HUES64 (cell line): ENCODE data around the gene HEMGN.
"Not testable (repeated sequence)": the region's sequence is repeated elsewhere in the genome, so short reads cannot be mapped to it uniquely, and the experiment has no call there.

Experiments
- H3K27ac ChIP-seq: 2 replicates; pipeline ENCODE4 v1.7.0; 2013; ENCODE audit warnings: low read depth, low read length, inconsistent platforms
- H3K27me3 ChIP-seq: 2 replicates; pipeline ENCODE4 v1.6.1; 2013; ENCODE audit warnings: mild to moderate bottlenecking, low read length; ENCODE audit not compliant: insufficient read depth
- H3K36me3 ChIP-seq: 2 replicates; pipeline ENCODE4 v1.6.1; 2013; ENCODE audit warnings: mild to moderate bottlenecking, low read length; ENCODE audit not compliant: insufficient read depth
- H3K4me1 ChIP-seq: 2 replicates; pipeline ENCODE4 v1.6.1; 2013; ENCODE audit warnings: mild to moderate bottlenecking, low read length, moderate library complexity; ENCODE audit not compliant: insufficient read depth
- H3K4me3 ChIP-seq: 2 replicates; pipeline ENCODE4 v1.5.1; 2013; ENCODE audit warnings: mild to moderate bottlenecking, low read length, moderate library complexity
- H3K9ac ChIP-seq: 2 replicates; pipeline ENCODE4 v1.6.1; 2013; ENCODE audit warnings: mild to moderate bottlenecking, low read depth, low read length
- H3K9me3 ChIP-seq: 2 replicates; pipeline ENCODE4 v1.6.1; 2013; ENCODE audit warnings: low read depth, low read length; ENCODE audit not compliant: insufficient read depth
- WGBS: fragments of 150-250, 120-280 bp; methylation state at CpG from one replicate; pipeline ENCODE4 v1.1.7; 2013; ENCODE audit warnings: missing lambda C conversion rate; 5-methylcytosine and 5-hydroxymethylcytosine counted together

The HEMGN gene

DNA sequence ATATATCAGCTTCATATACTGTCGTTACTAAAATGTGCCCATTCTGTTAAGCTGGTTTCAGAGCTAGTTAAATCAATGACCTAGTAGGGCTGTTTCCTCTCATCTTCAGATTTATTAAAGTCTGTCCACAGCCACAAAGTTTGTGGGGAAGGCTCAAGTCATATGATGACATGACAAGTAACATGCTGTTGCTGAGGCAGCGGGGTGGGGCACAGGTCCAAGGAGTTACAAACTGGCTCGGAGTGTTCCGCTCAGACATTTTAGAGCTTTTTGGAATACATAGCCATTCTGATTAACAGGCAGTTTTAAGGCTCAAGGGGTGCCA, 42.5 kb upstream of the HEMGN start:
- WGBS: 90% methylated on average over 4 of the region's 4 CpGs
- Histone ChIP-seq H3K27ac (no peak overlapping the region), H3K36me3 (0 out of 2 replicates have a peak, but pooled peaks cover 1% of the 10 kb centered on the region), H3K27me3 (peaks cover 83% of the 10 kb centered on the region), H3K4me1 (0 out of 2 replicates have a peak, but pooled peaks cover 3% of the 10 kb centered on the region), H3K9ac (no peak overlapping the region), H3K4me3 (no peak overlapping the region), H3K9me3 (peaks cover 2% of the 10 kb centered on the region; the same call in 1 of the 2 replicates)

DNA sequence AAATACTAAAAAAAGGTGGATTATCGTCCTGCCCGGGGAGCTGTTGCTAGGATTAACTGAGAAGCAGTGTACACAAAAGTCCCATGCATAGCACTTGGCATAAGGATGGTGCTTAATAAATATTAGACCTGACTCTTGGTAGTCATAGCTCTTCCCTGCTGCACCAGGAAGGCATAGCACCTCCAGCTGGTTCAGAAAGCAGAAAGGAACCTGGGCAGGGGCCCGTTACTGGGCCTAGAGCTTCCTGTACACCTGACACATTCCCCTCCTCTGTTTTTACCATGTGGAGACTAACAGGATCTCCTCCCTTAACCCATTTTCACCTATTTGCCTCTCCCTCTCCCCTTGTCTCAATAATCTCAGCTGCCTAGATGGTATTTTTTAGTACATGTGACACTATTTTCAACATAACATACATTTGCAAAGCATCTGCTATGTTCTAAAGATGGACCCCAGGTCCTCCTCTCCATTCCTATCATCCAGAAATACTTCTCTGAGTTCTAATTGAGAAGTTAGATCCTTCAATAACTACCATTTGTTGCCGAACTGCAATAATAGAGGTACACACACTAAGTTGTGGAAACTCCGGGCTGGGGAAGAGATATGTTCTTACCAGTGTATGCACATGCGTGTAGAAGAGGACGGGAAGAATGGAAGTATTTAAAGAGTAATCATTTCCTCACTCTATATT, 42.0 kb upstream of the HEMGN start:
- no peak overlapping the region for H3K4me3 ChIP-seq

DNA sequence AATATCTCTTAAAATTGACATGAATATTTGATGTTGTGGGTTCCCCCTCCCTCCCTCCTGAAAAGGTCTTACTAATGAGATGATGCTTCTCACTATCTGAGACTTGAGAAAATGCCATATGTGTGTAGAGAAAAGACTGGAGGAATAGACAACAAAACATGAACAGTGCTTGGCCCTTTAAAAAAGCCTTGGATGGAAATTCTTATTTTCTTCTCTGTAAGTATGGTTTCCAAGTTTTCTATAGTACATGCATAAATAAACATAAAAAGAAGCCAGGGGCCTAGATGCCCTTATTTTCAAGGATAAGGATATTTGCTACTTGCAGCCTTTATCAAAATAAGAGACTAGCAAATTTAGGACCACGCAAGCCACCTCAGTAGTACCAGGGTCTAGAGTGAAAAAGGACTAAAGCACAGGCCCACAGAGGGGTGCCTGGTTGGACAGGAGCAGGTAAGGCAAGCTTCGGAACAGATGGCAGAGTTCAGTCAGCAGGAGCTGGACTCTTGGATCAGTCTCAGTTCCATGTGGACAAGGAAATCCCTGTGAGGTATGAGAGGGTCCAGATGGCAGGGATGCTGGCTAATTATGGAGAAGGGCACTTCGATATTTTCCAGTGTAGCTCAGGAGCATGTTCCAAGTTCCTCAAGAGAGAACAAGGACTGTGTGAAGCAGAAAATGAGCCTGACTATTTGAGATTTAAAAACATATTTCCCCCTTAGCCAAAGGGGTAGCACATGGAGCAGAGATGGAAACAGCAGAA, 40.6 kb upstream of the HEMGN start:
- Histone ChIP-seq H3K36me3 (no peaks in the 10 kb centered on the region), H3K4me3 (no peak overlapping the region), H3K4me1 (no peaks in the 10 kb centered on the region), H3K27ac (no peak overlapping the region), H3K9me3 (no peaks in the 10 kb centered on the region), H3K27me3 (peaks cover 90% of the 10 kb centered on the region), H3K9ac (no peak overlapping the region)
- WGBS: 81% methylated on average over 3 of the region's 3 CpGs

More for the DNA sequence above, 42.0 kb upstream of the HEMGN start:
- Histone ChIP-seq H3K9me3 (no peaks in the 10 kb centered on the region), H3K9ac (no peak overlapping the region), H3K36me3 (no peaks in the 10 kb centered on the region), H3K4me1 (no peaks in the 10 kb centered on the region), H3K27ac (no peak overlapping the region), H3K27me3 (peaks cover 83% of the 10 kb centered on the region)
- WGBS: 85% methylated on average over 5 of the region's 7 CpGs

DNA sequence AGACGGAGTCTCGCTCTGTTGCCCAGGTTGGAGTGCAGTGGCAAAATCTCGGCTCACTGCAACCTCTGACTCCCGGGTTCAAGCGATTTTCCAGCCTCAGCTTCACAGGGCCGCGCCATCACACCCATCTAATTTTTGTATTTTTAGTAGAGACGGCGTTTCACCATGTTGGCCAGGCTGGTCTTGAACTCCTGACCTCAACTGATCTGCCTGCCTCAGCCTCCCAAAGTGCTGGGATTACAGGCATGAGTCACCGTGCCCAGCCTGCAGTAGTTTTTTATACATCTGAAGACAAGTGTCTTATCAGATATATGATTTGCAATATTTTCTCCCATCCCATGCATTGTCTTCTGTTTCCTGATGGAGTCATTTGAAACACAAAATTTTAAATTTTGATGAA, 38.7 kb upstream of the HEMGN start:
- 92% methylated on average over 10 of the region's 10 CpGs for WGBS

DNA sequence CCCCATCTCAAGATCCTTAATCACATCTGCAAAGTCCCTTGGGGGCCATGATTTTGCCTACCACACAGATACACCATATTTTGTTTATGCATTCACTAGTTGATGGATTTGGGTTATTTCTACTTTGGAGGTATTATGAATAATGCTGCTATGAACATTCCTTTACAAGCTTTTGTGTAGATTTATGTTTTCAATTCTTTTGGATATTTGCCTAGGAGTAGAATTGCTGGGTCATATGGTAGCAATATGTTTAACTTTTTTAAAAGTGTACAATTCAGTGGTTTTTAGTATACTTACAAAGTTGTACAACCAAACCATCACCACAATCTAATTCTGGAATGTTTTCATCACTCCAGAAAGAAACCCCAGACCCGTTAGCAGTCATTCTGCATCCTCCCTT, 37.4 kb upstream of the HEMGN start:
- WGBS: 81% methylated on average over 1 of the region's 1 CpG
- no peaks in the 10 kb centered on the region for H3K9me3 ChIP-seq
- peaks cover 93% of the 10 kb centered on the region for H3K27me3 ChIP-seq

More for the DNA sequence above, 38.7 kb upstream of the HEMGN start:
- H3K9ac ChIP-seq, H3K4me1 ChIP-seq, H3K9me3 ChIP-seq, H3K36me3 ChIP-seq, H3K4me3 ChIP-seq, H3K27ac ChIP-seq: not testable (repeated sequence)
- H3K27me3 ChIP-seq: peaks cover 95% of the 10 kb centered on the region

DNA sequence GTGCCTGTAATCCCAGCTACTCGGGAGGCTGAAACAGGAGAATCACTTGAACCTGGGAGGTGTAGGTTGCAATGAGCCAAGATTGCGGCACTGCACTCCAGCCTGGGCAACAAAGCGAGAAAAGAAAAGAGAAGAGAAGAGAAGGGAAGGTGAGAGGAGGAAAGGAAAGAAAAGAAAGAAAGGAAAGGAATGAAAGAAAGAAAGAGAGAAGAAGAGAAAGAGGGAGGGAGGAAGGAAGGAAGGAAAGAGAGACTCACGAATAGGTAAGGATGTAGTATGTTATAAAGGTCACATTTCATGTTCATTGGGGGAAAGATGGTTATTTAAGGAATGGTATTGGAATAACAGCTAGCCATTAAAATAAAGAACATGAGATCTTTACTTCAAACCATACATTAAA, 34.8 kb upstream of the HEMGN start:
- Histone ChIP-seq H3K27ac (no peak overlapping the region), H3K9ac (no peak overlapping the region), H3K27me3 (peaks cover 89% of the 10 kb centered on the region), H3K9me3 (no peaks in the 10 kb centered on the region), H3K4me1 (no peaks in the 10 kb centered on the region), H3K36me3 (no peaks in the 10 kb centered on the region), H3K4me3 (no peak overlapping the region)
- 89% methylated on average over 4 of the region's 4 CpGs for WGBS

More for the DNA sequence above, 37.4 kb upstream of the HEMGN start:
- Histone ChIP-seq H3K27ac (no peak overlapping the region), H3K4me1 (no peaks in the 10 kb centered on the region), H3K36me3 (no peaks in the 10 kb centered on the region), H3K4me3 (no peak overlapping the region), H3K9ac (no peak overlapping the region)

DNA sequence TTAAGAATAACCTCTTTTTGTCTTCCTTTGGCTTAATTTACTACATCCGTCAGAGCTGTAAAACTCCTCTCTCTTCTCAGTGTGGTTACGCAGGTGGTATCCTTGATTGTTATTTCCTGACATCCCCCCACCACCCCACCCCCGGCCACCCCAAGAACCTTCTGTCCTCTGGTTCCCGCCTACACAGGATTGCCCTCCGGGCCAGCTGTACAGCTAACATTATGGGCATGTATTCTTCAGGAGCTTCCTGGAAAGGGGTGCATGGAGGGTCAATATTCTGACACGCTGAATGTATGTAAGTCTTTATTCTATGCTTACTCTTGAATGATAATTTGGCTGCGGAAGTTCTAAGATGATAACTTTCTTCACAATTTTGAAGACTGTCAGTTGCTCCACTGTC, 32.2 kb upstream of the HEMGN start:
- Histone ChIP-seq H3K4me1 (no peaks in the 10 kb centered on the region), H3K27me3 (peaks cover 79% of the 10 kb centered on the region), H3K9ac (no peak overlapping the region), H3K36me3 (no peaks in the 10 kb centered on the region), H3K4me3 (no peak overlapping the region), H3K9me3 (no peaks in the 10 kb centered on the region), H3K27ac (no peak overlapping the region)
- 89% methylated on average over 6 of the region's 7 CpGs for WGBS

DNA sequence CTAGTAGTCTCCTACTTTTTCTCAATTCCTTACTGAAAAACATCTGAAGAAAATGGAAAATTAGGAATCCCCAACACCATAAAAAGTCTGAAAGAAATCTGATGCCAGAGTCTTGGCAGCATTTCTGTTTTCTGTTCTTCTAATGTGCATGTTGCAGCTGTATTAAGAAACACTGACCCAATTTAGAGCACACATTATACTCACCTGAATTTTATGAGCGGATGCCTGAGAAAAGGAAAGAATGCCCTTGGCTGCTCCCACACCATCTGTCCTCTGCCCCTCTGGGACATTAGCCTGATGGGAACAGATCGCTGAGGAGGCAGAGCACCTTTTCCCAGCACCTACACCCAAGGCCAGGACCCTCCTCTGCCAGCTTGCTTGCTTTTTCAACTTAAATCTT, 31.0 kb upstream of the HEMGN start:
- H3K27me3 ChIP-seq: peaks cover 82% of the 10 kb centered on the region
- no peaks in the 10 kb centered on the region for H3K4me1 ChIP-seq
- 85% methylated on average over 2 of the region's 2 CpGs for WGBS
- H3K4me3 ChIP-seq: no peak overlapping the region
- no peak overlapping the region for H3K27ac ChIP-seq
- no peaks in the 10 kb centered on the region for H3K36me3 ChIP-seq
- no peak overlapping the region for H3K9ac ChIP-seq
- H3K9me3 ChIP-seq: no peaks in the 10 kb centered on the region

DNA sequence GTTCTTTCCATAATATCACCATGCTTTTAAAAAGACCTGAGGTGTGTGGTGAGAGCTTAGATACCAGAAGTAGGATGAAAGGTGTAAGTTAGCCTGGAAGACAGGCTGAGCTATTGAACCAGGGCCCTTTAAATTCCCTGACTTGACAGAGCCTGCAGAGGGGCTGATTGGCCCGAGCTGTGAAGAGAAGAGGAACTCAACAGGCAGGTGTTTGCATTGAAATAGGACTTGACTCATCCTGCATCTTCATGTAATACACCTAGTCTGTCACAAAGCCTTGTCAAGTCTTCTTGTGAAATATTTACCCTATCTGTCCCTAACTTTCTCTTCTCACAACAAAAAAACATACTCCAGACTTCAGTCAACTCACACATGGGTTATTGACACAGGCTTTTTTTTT, 28.5 kb upstream of the HEMGN start:
- H3K4me1 ChIP-seq: no peaks in the 10 kb centered on the region
- no peak overlapping the region for H3K4me3 ChIP-seq
- H3K36me3 ChIP-seq: no peaks in the 10 kb centered on the region
- no peak overlapping the region for H3K9ac ChIP-seq
- peaks cover 76% of the 10 kb centered on the region for H3K27me3 ChIP-seq
- no peaks in the 10 kb centered on the region for H3K9me3 ChIP-seq
- WGBS: 8% methylated on average over 1 of the region's 1 CpG
- H3K27ac ChIP-seq: no peak overlapping the region

DNA sequence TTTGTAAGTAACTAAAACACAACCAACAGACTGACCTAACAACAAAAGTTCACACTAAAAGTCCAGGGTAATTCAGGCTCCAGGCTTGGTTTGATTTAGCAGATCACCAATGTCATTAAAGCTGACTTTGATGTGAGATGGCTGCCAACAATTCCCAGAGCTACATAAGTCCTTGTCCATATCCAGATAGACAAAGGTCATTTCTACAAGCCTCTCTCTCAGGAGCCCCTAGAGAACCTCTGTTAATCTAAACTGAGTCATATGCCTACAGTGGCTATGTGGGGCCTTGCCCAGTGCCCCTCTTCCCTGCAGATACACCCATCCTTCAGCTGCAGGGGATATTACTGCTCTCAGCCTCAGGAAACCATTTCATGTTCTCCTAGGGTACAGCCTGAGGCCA, 26.9 kb upstream of the HEMGN start:
- no peak overlapping the region for H3K9ac ChIP-seq
- peaks cover 62% of the 10 kb centered on the region for H3K27me3 ChIP-seq
- H3K4me3 ChIP-seq: no peak overlapping the region
- no peak overlapping the region for H3K27ac ChIP-seq
- H3K9me3 ChIP-seq: no peaks in the 10 kb centered on the region
- H3K4me1 ChIP-seq: no peaks in the 10 kb centered on the region
- no peaks in the 10 kb centered on the region for H3K36me3 ChIP-seq

DNA sequence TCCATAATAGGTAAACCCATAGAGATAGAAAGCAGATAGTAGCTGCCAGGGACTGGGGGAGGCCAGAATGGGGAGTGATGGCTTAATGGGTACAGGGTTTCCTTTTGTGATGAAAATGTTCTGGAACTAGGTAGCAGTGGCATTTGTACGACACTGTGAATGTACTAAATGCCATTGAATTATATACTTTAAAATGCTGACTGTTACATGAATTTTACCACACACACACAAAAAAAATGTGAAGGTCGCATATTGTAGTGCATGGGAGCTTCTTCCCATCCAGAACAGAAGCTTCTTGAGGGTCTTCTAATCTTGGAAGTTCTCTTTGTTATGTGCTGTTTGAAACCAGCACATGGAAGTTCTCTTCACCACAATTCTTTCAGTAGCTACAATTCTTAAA, 25.3 kb upstream of the HEMGN start:
- Histone ChIP-seq H3K4me3 (no peak overlapping the region), H3K27ac (no peak overlapping the region), H3K27me3 (peaks cover 48% of the 10 kb centered on the region), H3K36me3 (no peaks in the 10 kb centered on the region), H3K9ac (no peak overlapping the region), H3K4me1 (no peaks in the 10 kb centered on the region), H3K9me3 (no peaks in the 10 kb centered on the region)
- WGBS: 83% methylated on average over 1 of the region's 2 CpGs
